NCI-H2029 treated with DMSO at 0.1 percent for 48 hours (cell line): ENCODE measurements around the gene WDR5B.
"Not testable (repeated sequence)": the region's sequence is repeated elsewhere in the genome, so short reads cannot be mapped to it uniquely, and the experiment has no call there.

Source experiments
- DNase-seq: peaks from one replicate; lab custom pipeline; 2025; lab: John Stamatoyannopoulos, UW

The WDR5B gene

DNA sequence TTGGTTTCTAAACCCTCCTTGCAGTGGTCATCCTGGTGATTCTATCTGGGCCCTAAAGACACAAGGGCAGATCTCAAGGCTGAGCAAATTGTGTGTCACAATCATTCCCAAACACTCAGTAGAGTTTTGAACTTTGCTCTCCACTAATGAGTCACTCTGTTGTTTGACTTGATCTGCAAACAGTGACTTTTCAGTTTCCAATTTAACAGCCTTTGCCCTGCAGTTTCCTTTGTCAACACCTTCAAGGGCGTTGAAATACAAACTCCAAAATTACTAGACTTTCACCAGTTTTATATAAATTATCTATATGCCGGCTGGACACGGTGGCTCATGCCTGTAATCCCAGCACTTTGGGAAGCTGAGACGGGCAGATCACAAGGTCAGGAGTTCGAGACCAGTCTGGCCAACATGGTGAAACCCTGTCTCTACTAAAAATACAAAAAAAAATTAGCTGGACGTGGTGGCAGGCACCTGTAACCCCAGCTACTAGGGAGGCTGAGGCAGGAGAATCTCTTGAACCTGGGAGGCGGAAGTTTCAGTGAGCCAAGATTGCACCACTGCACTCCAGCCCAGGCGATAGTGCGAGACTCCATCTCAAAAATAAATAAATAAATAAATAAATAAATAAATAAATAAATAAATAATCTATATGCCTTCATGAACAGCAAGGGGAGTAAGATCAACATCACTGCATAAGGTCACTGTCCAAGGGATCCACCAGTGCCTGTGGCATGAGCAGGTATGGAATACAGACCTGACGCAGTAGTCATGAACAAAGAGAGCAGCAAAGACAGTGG, 50.1 kb downstream of the WDR5B start:
- not testable (repeated sequence) for DNase-seq

DNA sequence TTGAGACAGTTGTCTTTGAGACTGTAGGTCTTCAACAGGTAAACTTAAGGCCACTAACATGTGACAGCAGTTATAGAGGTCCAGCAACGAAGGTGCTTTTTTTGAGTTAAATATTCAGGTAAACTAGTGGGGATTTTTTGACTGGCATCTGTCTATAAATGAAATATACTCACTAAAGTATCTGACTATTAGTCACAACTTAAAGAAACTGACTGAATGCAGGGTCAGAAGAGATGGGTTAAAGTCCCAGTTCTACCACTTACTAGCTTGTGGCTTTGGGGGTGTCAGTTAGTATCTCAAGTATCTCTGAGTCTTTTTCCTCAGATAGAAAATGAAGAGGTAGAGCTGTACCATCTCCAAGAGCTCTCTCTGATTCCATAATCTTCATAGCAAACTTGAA, 50.8 kb downstream of the WDR5B start:
- no peak for DNase-seq

DNA sequence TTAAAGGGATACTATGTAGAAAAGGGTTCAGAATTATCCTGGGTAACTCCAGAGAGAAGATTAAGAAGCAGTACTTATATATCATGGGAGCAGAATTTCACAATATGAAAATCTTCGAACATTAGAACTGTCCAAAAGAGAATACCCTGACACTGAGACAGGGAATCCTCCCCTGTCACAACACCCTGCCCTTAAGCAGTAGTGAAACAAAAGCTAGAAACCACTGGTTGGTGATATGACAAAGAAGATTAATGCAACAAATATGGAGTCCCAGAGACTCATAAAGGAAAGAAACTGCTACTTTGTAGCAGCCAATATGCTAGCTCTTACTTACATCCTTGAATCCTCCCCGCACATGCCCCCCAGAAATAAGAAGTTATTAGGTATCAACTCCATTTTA, 51.4 kb downstream of the WDR5B start:
- no peak for DNase-seq
